NCI-H128 (cell line): ENCODE results near the gene SMIM27.
"Not testable (repeated sequence)": the region's sequence is repeated elsewhere in the genome, so short reads cannot be mapped to it uniquely, and the experiment has no call there.

ENCODE experiments used
- DNase-seq: peaks from one replicate; lab custom pipeline; 2025; ENCODE audit not compliant: unreplicated experiment; lab: John Stamatoyannopoulos, UW

The SMIM27 gene

GRCh38 chr9:32596096-32596865 is 44.2 kb downstream of the SMIM27 start:
- no peak for DNase-seq

GRCh38 chr9:32596936-32597335 is 44.8 kb downstream of the SMIM27 start:
- no peak for DNase-seq

GRCh38 chr9:32599021-32599420 is 46.9 kb downstream of the SMIM27 start:
- not testable (repeated sequence) for DNase-seq
